DOHH2 (cell line): ENCODE results near the gene SEC11C.

Experiments
- H3F3A ChIP-seq: fragments of 200-600 bp; sonication (generic), shearing (Covaris generic); 2 replicates; pipeline ENCODE4 v1.6.0; 2016; ENCODE audit warnings: antibody characterized with exemption, mild to moderate bottlenecking; ENCODE audit not compliant: control insufficient read depth, insufficient read depth
- H3K27ac ChIP-seq: fragments of 200-600 bp; sonication (generic); 2 replicates; pipeline ENCODE4 v1.5.1; 2014; ENCODE audit warnings: low read depth, mild to moderate bottlenecking, low read length, moderate library complexity
- H3K27me3 ChIP-seq: fragments of 200-600 bp; sonication (generic); 2 replicates; pipeline ENCODE4 v1.6.1; 2014; ENCODE audit warnings: mild to moderate bottlenecking, low read length, mixed read lengths; ENCODE audit not compliant: control insufficient read depth
- H3K36me3 ChIP-seq: fragments of 200-600 bp; sonication (generic); 2 replicates; pipeline ENCODE4 v1.6.1; 2014; ENCODE audit warnings: mild to moderate bottlenecking, low read length, moderate library complexity, mixed read lengths; ENCODE audit not compliant: control insufficient read depth
- H3K4me1 ChIP-seq: fragments of 200-600 bp; sonication (generic); 2 replicates; pipeline ENCODE4 v1.6.1; 2014; ENCODE audit warnings: mild to moderate bottlenecking, low read length, mixed read lengths; ENCODE audit not compliant: control insufficient read depth
- H3K4me2 ChIP-seq: fragments of 200-600 bp; sonication (generic); 2 replicates; pipeline ENCODE4 v1.6.0; 2014; ENCODE audit warnings: mild to moderate bottlenecking, low read length, moderate library complexity
- H3K4me3 ChIP-seq: fragments of 200-600 bp; sonication (generic); 2 replicates; pipeline ENCODE4 v1.5.1; 2014; ENCODE audit warnings: mild to moderate bottlenecking, low read length, mixed read lengths
- H3K79me2 ChIP-seq: fragments of 200-600 bp; sonication (generic); 2 replicates; pipeline ENCODE4 v1.6.1; 2014; ENCODE audit warnings: mild to moderate bottlenecking, low read length, mixed read lengths; ENCODE audit not compliant: control insufficient read depth
- H3K9me2 ChIP-seq: fragments of 200-600 bp; sonication (generic); replicated peaks from 2 replicates; pipeline ENCODE4 v1.6.1; 2014; ENCODE audit warnings: mild to moderate bottlenecking, low read length, mixed read lengths; ENCODE audit not compliant: control insufficient read depth
- H3K9me3 ChIP-seq: fragments of 200-600 bp; sonication (generic); 2 replicates; pipeline ENCODE4 v1.6.1; 2014; ENCODE audit warnings: antibody characterized with exemption, low read length, mixed read lengths; ENCODE audit not compliant: control insufficient read depth, insufficient read depth
- H4K20me1 ChIP-seq: fragments of 200-600 bp; sonication (generic); 2 replicates; pipeline ENCODE4 v1.6.0; 2014; ENCODE audit warnings: low read depth, mild to moderate bottlenecking, antibody characterized with exemption, low read length, moderate library complexity; ENCODE audit not compliant: control insufficient read depth, insufficient read depth
- CTCF ChIP-seq: fragments of 200-600 bp; sonication (generic); IDR thresholded peaks from one replicate; pipeline ENCODE4 v1.5.1; 2014; ENCODE audit warnings: antibody characterized with exemption, mild to moderate bottlenecking, low read depth, low read length; ENCODE audit not compliant: poor library complexity, severe bottlenecking
- EZH2phosphoT487 ChIP-seq: fragments of 200-600 bp; sonication (generic); IDR thresholded peaks from 2 replicates; pipeline ENCODE4 v1.6.1; 2017; ENCODE audit warnings: borderline replicate concordance, mild to moderate bottlenecking, antibody characterized with exemption, low read length, moderate library complexity, mixed read lengths

SEC11C gene

GRCh38 chr18:59124370-59124704, 15.3 kb upstream of the SEC11C start:
- no peak for TF ChIP-seq EZH2phosphoT487
- TF ChIP-seq CTCF: no peak
- Histone ChIP-seq H3K79me2 (no peaks in the 10 kb centered on the region), H3K27me3 (peaks cover 49% of the 10 kb centered on the region), H3F3A (no peaks in the 10 kb centered on the region), H4K20me1 (no peaks in the 10 kb centered on the region), H3K4me3 (no peak overlapping the region), H3K9me3 (no peaks in the 10 kb centered on the region), H3K9me2 (no peaks in the 10 kb centered on the region), H3K4me1 (no peaks in the 10 kb centered on the region), H3K4me2 (no peak overlapping the region), H3K27ac (no peak overlapping the region), H3K36me3 (no peaks in the 10 kb centered on the region)

- no peak overlapping the region for H3K27ac ChIP-seq
- H3K9me2 ChIP-seq: no peaks in the 10 kb centered on the region
- TF ChIP-seq EZH2phosphoT487 (no peak), CTCF (no peak)
- no peaks in the 10 kb centered on the region for H3F3A ChIP-seq
- H3K9me3 ChIP-seq: no peaks in the 10 kb centered on the region
- peaks cover 67% of the 10 kb centered on the region for H3K27me3 ChIP-seq
- H4K20me1 ChIP-seq: no peaks in the 10 kb centered on the region
- H3K4me2 ChIP-seq: no peak overlapping the region
- H3K4me3 ChIP-seq: no peak overlapping the region
- no peaks in the 10 kb centered on the region for H3K79me2 ChIP-seq
- H3K4me1 ChIP-seq: no peaks in the 10 kb centered on the region
- H3K36me3 ChIP-seq: no peaks in the 10 kb centered on the region
Measured at GRCh38 chr18:59127047-59127446, 12.6 kb upstream of the SEC11C start.

GRCh38 chr18:59129951-59130703, 9.6 kb upstream of the SEC11C start:
- Histone ChIP-seq H3K79me2 (no peaks in the 10 kb centered on the region), H3K27me3 (peaks cover 64% of the 10 kb centered on the region), H3K4me3 (no peak overlapping the region), H3K9me3 (no peaks in the 10 kb centered on the region), H3K36me3 (no peaks in the 10 kb centered on the region), H3K4me1 (no peaks in the 10 kb centered on the region), H3K4me2 (no peak overlapping the region), H3F3A (no peaks in the 10 kb centered on the region), H3K27ac (no peak overlapping the region), H4K20me1 (no peaks in the 10 kb centered on the region), H3K9me2 (no peaks in the 10 kb centered on the region)
- TF ChIP-seq CTCF (no peak), EZH2phosphoT487 (no peak)
